CD4-positive, alpha-beta T cell treated with Interleukin-6 for 4 hours (primary cell): ENCODE results near the gene SEZ6L.

Experiments
- DNase-seq: peaks from one replicate; pipeline ENCODE4 v3.0.0-alpha.2; 2020; ENCODE audit warnings: mixed read lengths

Gene SEZ6L

GRCh38 chr22:26303475-26303874, 134.2 kb downstream of the SEZ6L start:
- DNase-seq, result no peak

- no peak for DNase-seq
Measured at GRCh38 chr22:26304730-26305129, 135.5 kb downstream of the SEZ6L start.

- DNase-seq, result no peak
Measured at GRCh38 chr22:26308467-26308866, 139.2 kb downstream of the SEZ6L start.

- DNase-seq, result no peak
Measured at GRCh38 chr22:26310616-26311015, 141.4 kb downstream of the SEZ6L start.

GRCh38 chr22:26313291-26313690, 144.0 kb downstream of the SEZ6L start:
- DNase-seq, result no peak

GRCh38 chr22:26314171-26314570, 144.9 kb downstream of the SEZ6L start:
- DNase-seq, result no peak

- DNase-seq, result no peak
Measured at GRCh38 chr22:26314656-26315055, 145.4 kb downstream of the SEZ6L start.

GRCh38 chr22:26316732-26317285, 147.5 kb downstream of the SEZ6L start:
- no peak for DNase-seq

- no peak for DNase-seq
Measured at GRCh38 chr22:26318975-26319374, 149.7 kb downstream of the SEZ6L start.

GRCh38 chr22:26320447-26320846, 151.2 kb downstream of the SEZ6L start:
- DNase-seq, result no peak

GRCh38 chr22:26321469-26321913, 152.2 kb downstream of the SEZ6L start:
- DNase-seq, result no peak

- DNase-seq, result no peak
Measured at GRCh38 chr22:26322179-26322905, 153.1 kb downstream of the SEZ6L start.

- DNase-seq, result no peak
Measured at GRCh38 chr22:26323013-26323412, 153.8 kb downstream of the SEZ6L start.

GRCh38 chr22:26324150-26324549, 154.9 kb downstream of the SEZ6L start:
- no peak for DNase-seq

- DNase-seq, result no peak
Measured at GRCh38 chr22:26325641-26326040, 156.4 kb downstream of the SEZ6L start.

GRCh38 chr22:26326803-26327202, 157.5 kb downstream of the SEZ6L start:
- no peak for DNase-seq

- DNase-seq, result no peak
Measured at GRCh38 chr22:26327306-26327705, 158.0 kb downstream of the SEZ6L start.

GRCh38 chr22:26328221-26328620, 159.0 kb downstream of the SEZ6L start:
- DNase-seq, result no peak

- DNase-seq, result peak; percentile 55
Measured at GRCh38 chr22:26330971-26331625, 161.8 kb downstream of the SEZ6L start.

- no peak for DNase-seq
Measured at GRCh38 chr22:26333088-26333800, 164.0 kb downstream of the SEZ6L start.

GRCh38 chr22:26334232-26334631, 165.0 kb downstream of the SEZ6L start:
- DNase-seq, result no peak

GRCh38 chr22:26336773-26337172, 167.5 kb downstream of the SEZ6L start:
- no peak for DNase-seq

- DNase-seq, result no peak
Measured at GRCh38 chr22:26339755-26340154, 170.5 kb downstream of the SEZ6L start.
